CD14-positive monocyte (primary cell): Measurements from ENCODE around the gene CLASP1. TPM values are rescaled to one million over a fixed set of nuclear protein-coding genes. Genes with fewer than 3 reads are reported as not detected.
"Not testable (repeated sequence)": the region's sequence is repeated elsewhere in the genome, so short reads cannot be mapped to it uniquely, and the experiment has no call there.

ENCODE experiments used
- DNase-seq, 3 donors: peaks; one replicate each; pipeline ENCODE4 v3.0.0-alpha.2; 2011 to 2022
- H2AFZ ChIP-seq: 2 replicates; pipeline ENCODE4 v1.6.0; 2012; ENCODE audit warnings: mild to moderate bottlenecking, low read depth, low read length, inconsistent platforms; ENCODE audit not compliant: insufficient read depth, poor library complexity, severe bottlenecking
- H3K27ac ChIP-seq, 2 donors: 1 replicate in 1 of 2; 2 replicates in 1 of 2; pipeline ENCODE4 v1.5.1; 2012 to 2013; ENCODE audit warnings: low read length in 2 of 2, control low read depth in 1 of 2, inconsistent platforms in 1 of 2, low read depth in 1 of 2, mild to moderate bottlenecking in 1 of 2
- H3K27me3 ChIP-seq, 2 donors: one replicate each; pipeline versions ENCODE4 v1.6.0 to v1.6.1; 2011 to 2013; ENCODE audit warnings: low read length in 2 of 2; ENCODE audit not compliant: control insufficient read depth in 2 of 2, insufficient read depth in 2 of 2
- H3K36me3 ChIP-seq, 2 donors: replicated peaks in 1 of 2; 1 replicate in 1 of 2; 2 replicates in 1 of 2; pipeline versions ENCODE4 v1.5.1 to v1.6.1; 2012 to 2013; ENCODE audit warnings: low read length in 2 of 2, control low read depth in 1 of 2, inconsistent platforms in 1 of 2, mild to moderate bottlenecking in 1 of 2; ENCODE audit not compliant: insufficient read depth in 2 of 2, control insufficient read depth in 1 of 2
- H3K4me1 ChIP-seq, 2 donors: 1 replicate in 1 of 2; 2 replicates in 1 of 2; pipeline versions ENCODE4 v1.5.1 to v1.6.1; 2012 to 2013; ENCODE audit warnings: low read length in 2 of 2, control low read depth in 1 of 2, inconsistent platforms in 1 of 2, mild to moderate bottlenecking in 1 of 2, moderate library complexity in 1 of 2; ENCODE audit not compliant: insufficient read depth in 2 of 2, control insufficient read depth in 1 of 2
- H3K4me2 ChIP-seq: replicated peaks from 2 replicates; pipeline ENCODE3; 2012; ENCODE audit warnings: low read length, moderate library complexity, mild to moderate bottlenecking; ENCODE audit not compliant: poor library complexity, severe bottlenecking; ENCODE audit errors: extremely low read depth
- H3K4me3 ChIP-seq, 3 experiments: fragments of 200-600 bp in 1 of 3; sonication (generic) in 1 of 3; replicated peaks in 1 of 3; 1 replicate in 2 of 3; 2 replicates in 1 of 3; pipeline ENCODE4 v1.5.1; 2011 to 2013; ENCODE audit warnings: low read length in 3 of 3, mild to moderate bottlenecking in 3 of 3, control low read depth in 2 of 3, low read depth in 2 of 3, inconsistent platforms in 1 of 3, moderate library complexity in 1 of 3
- H3K79me2 ChIP-seq: 2 replicates; pipeline ENCODE4 v1.6.0; 2012; ENCODE audit warnings: mild to moderate bottlenecking, control low read depth, inconsistent platforms, low read length, moderate library complexity; ENCODE audit not compliant: insufficient read depth
- H3K9ac ChIP-seq: 2 replicates; pipeline ENCODE4 v1.6.0; 2017; ENCODE audit warnings: low read length, mild to moderate bottlenecking; ENCODE audit not compliant: insufficient read depth, poor library complexity, severe bottlenecking
- H3K9me3 ChIP-seq, 2 donors: replicated peaks in 1 of 2; 1 replicate in 1 of 2; 2 replicates in 1 of 2; pipeline versions ENCODE4 v1.5.1 to v1.6.1; 2012 to 2013; ENCODE audit warnings: low read length in 2 of 2, control low read depth in 1 of 2; ENCODE audit not compliant: control insufficient read depth in 1 of 2, insufficient read depth in 1 of 2
- H4K20me1 ChIP-seq: 2 replicates; pipeline ENCODE4 v1.6.0; 2012; ENCODE audit warnings: mild to moderate bottlenecking, low read length, control low read depth, moderate library complexity; ENCODE audit not compliant: insufficient read depth
- H3K27ac Mint-ChIP-seq, 7 donors: one replicate each; pipeline ENCODE4 v1.8.0; 2020; ENCODE audit warnings: mild to moderate bottlenecking in 7 of 7, mixed read lengths in 7 of 7, moderate library complexity in 6 of 7, inconsistent platforms in 2 of 7
- H3K27me3 Mint-ChIP-seq, 3 donors: one replicate each; pipeline ENCODE4 v1.8.0; 2021 to 2022; ENCODE audit warnings: low read depth in 3 of 3, mild to moderate bottlenecking in 3 of 3, mixed read lengths in 3 of 3, moderate library complexity in 3 of 3, inconsistent platforms in 1 of 3
- H3K36me3 Mint-ChIP-seq, 2 donors: one replicate each; pipeline ENCODE4 v1.8.0; 2020; ENCODE audit warnings: mixed read lengths in 2 of 2, inconsistent platforms in 1 of 2, mild to moderate bottlenecking in 1 of 2
- H3K4me1 Mint-ChIP-seq: one replicate; pipeline ENCODE4 v1.8.0; 2020; ENCODE audit warnings: mild to moderate bottlenecking, mixed read lengths
- H3K4me3 Mint-ChIP-seq, 2 donors: one replicate each; pipeline ENCODE4 v1.8.0; 2020; ENCODE audit warnings: mild to moderate bottlenecking in 2 of 2, mixed read lengths in 2 of 2, moderate library complexity in 1 of 2
- H3K9me3 Mint-ChIP-seq, 7 donors: one replicate each; pipeline ENCODE4 v1.8.0; 2020 to 2022; ENCODE audit warnings: mixed read lengths in 7 of 7, mild to moderate bottlenecking in 6 of 7, moderate library complexity in 6 of 7, inconsistent platforms in 2 of 7
- WGBS: methylation state at CpG from one replicate; pipeline ENCODE4 v1.1.5; 2013; ENCODE audit warnings: missing lambda C conversion rate; ENCODE audit not compliant: insufficient coverage; 5-methylcytosine and 5-hydroxymethylcytosine counted together
- intact Hi-C, 2 donors: fragments of 100-400 bp; cut with micrococcal nuclease; formaldehyde crosslinking; loops; one replicate each; pipeline versions ENCODE4 v1.15.0 to v1.15.1; 2023
- polyA plus RNA-seq, 3 donors: library from polyadenylated mRNA; depleted of rRNA in 1 of 3; unstranded in 2 of 3; stranded (reverse) in 1 of 3; fragments of 300-500 nt in 2 of 3; fragments of >200 nt in 1 of 3; fragmentation: Illumina TruSeq in 2 of 3; gene quantifications; 1 replicate in 2 of 3; 2 replicates in 1 of 3; pipeline ENCODE4 v1.2.3, GENCODE V29; 2012 to 2021
- TF ChIP-seq, protein P1 (sequence below): fragments of 200-600 bp; IDR thresholded peaks from one replicate; pipeline ENCODE4 v1.8.0; 2022; ENCODE audit warnings: antibody characterized with exemption, mild to moderate bottlenecking

The CLASP1 gene
- polyA plus RNA-seq, 3 donors: 4.8 to 8.1 (median 7.6) TPM

DNA sequence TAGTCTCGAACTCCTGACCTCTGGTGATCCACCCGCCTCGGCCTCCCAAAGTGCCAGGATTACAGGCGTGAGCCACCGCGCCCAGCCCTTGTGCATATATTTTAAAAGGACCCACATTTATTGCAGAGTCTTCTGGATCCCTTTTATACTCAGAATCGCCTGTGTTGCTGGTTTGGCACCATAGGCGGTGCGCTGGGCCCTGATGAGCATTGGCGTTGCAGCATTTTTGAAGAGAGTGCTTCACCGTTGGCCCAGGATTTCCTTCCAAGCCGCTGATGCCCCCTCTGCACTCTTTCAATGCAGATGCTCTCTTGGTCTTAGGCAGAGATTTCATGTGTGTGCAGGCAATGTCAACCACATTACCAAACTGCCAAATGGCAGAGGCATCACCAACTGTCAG lies 350.8 kb downstream of the CLASP1 start:
- no peak overlapping the region for H3K4me2 ChIP-seq
- no peak overlapping the region for H3K9ac ChIP-seq
- Mint-ChIP-seq H3K27me3 (peaks cover 1 to 11% (median 10%) of the 10 kb centered on the region in 3 donors), H3K4me1 (peaks cover 10% of the 10 kb centered on the region), H3K9me3 (peaks cover 0 to 4% (median 2%) of the 10 kb centered on the region in 7 donors), H3K4me3 (no peak overlapping the region), H3K36me3 (no peaks in the 10 kb centered on the region), H3K27ac (no peak overlapping the region)
- H4K20me1 ChIP-seq: no peaks in the 10 kb centered on the region
- no peak overlapping the region for H3K27ac ChIP-seq
- no peaks in the 10 kb centered on the region for H3K79me2 ChIP-seq
- DNase-seq: no peak
- H3K9me3 ChIP-seq: no peaks in the 10 kb centered on the region
- H2AFZ ChIP-seq: no peak overlapping the region
- intact Hi-C loops: loop anchor here in 1 of 2 donors (10.0 kb wide), 1 partner anchor 114 kb away; no protein-coding TSS in a partner anchor
- TF ChIP-seq, protein P1, sequence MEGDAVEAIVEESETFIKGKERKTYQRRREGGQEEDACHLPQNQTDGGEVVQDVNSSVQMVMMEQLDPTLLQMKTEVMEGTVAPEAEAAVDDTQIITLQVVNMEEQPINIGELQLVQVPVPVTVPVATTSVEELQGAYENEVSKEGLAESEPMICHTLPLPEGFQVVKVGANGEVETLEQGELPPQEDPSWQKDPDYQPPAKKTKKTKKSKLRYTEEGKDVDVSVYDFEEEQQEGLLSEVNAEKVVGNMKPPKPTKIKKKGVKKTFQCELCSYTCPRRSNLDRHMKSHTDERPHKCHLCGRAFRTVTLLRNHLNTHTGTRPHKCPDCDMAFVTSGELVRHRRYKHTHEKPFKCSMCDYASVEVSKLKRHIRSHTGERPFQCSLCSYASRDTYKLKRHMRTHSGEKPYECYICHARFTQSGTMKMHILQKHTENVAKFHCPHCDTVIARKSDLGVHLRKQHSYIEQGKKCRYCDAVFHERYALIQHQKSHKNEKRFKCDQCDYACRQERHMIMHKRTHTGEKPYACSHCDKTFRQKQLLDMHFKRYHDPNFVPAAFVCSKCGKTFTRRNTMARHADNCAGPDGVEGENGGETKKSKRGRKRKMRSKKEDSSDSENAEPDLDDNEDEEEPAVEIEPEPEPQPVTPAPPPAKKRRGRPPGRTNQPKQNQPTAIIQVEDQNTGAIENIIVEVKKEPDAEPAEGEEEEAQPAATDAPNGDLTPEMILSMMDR: no peak
- H3K27me3 ChIP-seq: no peaks in the 10 kb centered on the region
- no peak overlapping the region for H3K4me3 ChIP-seq
- 91% methylated on average over 11 of the region's 12 CpGs for WGBS
- peaks cover 5% of the 10 kb centered on the region in 2 donors for H3K4me1 ChIP-seq
- H3K36me3 ChIP-seq: no peaks in the 10 kb centered on the region

- not testable (repeated sequence) for DNase-seq, H3K9ac ChIP-seq, H3K36me3 Mint-ChIP-seq, H3K4me1 Mint-ChIP-seq, H3K79me2 ChIP-seq, H3K27me3 ChIP-seq, H3K9me3 ChIP-seq, H3K36me3 ChIP-seq, H3K4me3 ChIP-seq, H3K27ac Mint-ChIP-seq, H3K4me2 ChIP-seq, H3K9me3 Mint-ChIP-seq, H3K4me3 Mint-ChIP-seq, H3K4me1 ChIP-seq, H2AFZ ChIP-seq, H3K27ac ChIP-seq, H4K20me1 ChIP-seq
- intact Hi-C loops: loop anchor here in 1 of 2 donors (10.0 kb wide), 1 partner anchor 113 kb away; no protein-coding TSS in a partner anchor
- peaks cover 4 to 12% (median 10%) of the 10 kb centered on the region in 3 donors for H3K27me3 Mint-ChIP-seq
- whole genome bisulfite sequencing: 100% methylated on average over 1 of the region's 5 CpGs
Measured at GRCh38 chr2:121297866-121298265, 351.4 kb downstream of the CLASP1 start.
